DOHH2 (cell line): ENCODE measurements around the gene NRSN2.

Experiments used
- EZH2phosphoT487 ChIP-seq: fragments of 200-600 bp; sonication (generic); IDR thresholded peaks from 2 replicates; pipeline ENCODE4 v1.6.1; 2017; ENCODE audit warnings: borderline replicate concordance, mild to moderate bottlenecking, antibody characterized with exemption, low read length, moderate library complexity, mixed read lengths
- TF ChIP-seq, protein P1 (sequence below): fragments of 200-600 bp; sonication (generic); IDR thresholded peaks from one replicate; pipeline ENCODE4 v1.5.1; 2014; ENCODE audit warnings: antibody characterized with exemption, mild to moderate bottlenecking, low read depth, low read length; ENCODE audit not compliant: poor library complexity, severe bottlenecking

DNA sequence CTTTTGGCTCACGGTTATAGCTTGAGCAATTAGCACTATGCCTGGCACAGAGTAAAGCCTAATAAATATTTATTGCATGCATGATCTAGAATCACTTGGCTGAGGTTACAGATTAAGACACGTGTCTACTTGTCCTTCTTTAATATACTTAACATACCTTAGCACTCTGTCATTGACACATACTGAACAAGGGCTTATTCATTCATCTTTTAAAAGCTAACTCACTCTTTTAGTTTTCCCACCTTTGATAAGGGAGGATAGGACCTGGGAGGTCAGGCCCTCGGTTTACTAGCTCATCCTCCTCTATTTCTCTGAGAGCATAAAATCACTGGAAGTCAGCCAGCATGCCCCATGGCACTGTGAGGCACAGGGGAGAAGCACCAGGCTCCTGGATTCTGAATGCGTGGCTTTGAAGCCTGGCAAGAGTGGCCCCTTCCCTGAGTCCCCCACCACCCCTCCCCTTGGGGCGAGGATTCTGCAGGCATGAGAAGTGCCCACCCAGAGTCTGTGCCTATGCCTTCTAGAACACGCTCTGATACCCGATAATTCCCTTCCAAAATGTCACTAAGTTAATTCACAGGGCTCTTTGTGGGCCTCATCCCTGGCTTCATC is 38.4 kb upstream of the NRSN2 start:
- TF ChIP-seq, protein P1, sequence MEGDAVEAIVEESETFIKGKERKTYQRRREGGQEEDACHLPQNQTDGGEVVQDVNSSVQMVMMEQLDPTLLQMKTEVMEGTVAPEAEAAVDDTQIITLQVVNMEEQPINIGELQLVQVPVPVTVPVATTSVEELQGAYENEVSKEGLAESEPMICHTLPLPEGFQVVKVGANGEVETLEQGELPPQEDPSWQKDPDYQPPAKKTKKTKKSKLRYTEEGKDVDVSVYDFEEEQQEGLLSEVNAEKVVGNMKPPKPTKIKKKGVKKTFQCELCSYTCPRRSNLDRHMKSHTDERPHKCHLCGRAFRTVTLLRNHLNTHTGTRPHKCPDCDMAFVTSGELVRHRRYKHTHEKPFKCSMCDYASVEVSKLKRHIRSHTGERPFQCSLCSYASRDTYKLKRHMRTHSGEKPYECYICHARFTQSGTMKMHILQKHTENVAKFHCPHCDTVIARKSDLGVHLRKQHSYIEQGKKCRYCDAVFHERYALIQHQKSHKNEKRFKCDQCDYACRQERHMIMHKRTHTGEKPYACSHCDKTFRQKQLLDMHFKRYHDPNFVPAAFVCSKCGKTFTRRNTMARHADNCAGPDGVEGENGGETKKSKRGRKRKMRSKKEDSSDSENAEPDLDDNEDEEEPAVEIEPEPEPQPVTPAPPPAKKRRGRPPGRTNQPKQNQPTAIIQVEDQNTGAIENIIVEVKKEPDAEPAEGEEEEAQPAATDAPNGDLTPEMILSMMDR, result no peak
- TF ChIP-seq EZH2phosphoT487, result no peak
